SKM-1 (cell line): ENCODE data around the gene PTPN13.
"Not testable (repeated sequence)": the region's sequence is repeated elsewhere in the genome, so short reads cannot be mapped to it uniquely, and the experiment has no call there.

ENCODE experiments used
- DNase-seq: peaks from one replicate; lab custom pipeline; 2025; ENCODE audit not compliant: unreplicated experiment; lab: John Stamatoyannopoulos, UW

Gene PTPN13

GRCh38 chr4:86641516-86642090 is 47.5 kb downstream of the PTPN13 start:
- no peak for DNase-seq

DNA sequence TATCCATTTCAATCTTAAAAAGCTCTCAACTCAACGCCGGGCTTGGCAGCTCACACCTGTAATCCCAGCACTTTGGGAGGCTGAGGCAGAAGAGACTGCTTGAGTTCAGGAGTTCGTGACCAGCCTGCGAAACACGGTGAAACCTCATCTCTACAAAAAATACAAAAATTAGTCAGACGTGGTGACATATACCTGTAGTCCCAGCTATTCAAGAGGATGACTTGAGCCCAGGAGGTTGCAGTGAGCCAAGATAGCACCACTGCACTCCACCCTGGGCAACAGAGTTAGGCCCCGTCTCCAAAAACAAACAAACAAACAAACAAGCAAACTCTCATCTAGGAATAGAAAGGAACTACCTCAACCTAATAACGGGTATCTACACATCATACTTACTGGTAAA is 50.8 kb downstream of the PTPN13 start:
- no peak for DNase-seq

GRCh38 chr4:86652332-86652932 is 58.3 kb downstream of the PTPN13 start:
- no peak for DNase-seq

- no peak for DNase-seq
These were observed 59.2 kb downstream of the PTPN13 start for GRCh38 chr4:86653237-86653865.

GRCh38 chr4:86656781-86657180 is 62.7 kb downstream of the PTPN13 start:
- DNase-seq = not testable (repeated sequence)

DNA sequence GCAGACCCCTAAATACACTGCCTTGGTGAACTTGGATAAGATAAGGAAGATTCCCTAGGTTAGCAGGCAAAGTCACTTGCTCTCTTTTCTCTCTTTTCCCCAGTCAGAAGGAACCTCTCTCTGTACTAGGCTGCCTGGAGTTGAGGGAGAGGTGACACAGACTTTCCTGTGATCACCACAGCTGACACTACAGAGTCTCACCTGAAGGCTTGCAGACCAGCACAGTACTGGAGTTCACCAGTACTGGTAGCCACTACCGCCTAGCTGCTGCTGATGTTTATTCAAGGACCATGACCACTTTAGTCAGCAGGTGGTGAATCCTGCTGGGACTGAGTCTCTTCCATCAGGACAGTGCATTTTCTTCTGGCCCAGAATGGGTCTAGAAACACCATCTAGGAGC is 63.3 kb downstream of the PTPN13 start:
- no peak for DNase-seq

DNA sequence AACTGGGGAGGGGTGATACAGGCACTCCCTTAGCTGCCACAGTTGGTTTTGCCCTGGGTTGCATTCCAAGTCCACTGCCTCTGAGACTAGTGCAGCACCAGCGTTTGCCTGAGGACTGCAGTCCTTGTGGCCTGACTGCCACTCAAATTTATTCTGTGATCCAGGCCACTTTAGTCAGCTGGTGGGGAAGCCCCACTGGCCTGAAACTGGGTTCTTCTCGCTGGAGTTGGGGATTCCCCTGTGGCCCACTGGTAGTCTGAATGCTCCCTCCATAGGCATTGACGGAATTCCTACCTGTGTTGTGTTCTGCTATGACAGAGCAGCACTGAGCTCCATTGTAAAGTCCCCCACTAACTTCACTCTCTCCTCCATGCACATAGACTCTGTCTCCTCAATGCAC is 63.8 kb downstream of the PTPN13 start:
- DNase-seq = no peak

- no peak for DNase-seq
These were observed 66.3 kb downstream of the PTPN13 start for GRCh38 chr4:86660401-86660800.

DNA sequence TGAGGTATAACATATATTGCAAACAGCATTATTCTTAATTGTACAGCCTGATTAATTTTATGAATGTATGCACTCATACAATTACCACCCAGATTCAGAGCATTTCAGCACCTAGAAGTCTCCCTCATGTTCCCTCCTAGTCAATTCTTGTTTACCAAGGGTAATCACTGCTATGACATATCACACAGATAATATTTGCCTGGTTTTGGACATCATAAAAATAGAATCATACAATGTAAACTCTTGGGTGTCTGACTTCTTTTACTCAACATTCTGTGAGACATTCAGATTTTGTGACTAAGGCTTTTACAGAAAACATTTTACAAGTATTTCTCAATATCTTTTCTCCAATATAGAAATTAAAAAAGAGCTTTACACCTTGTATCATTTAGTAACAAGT is 66.9 kb downstream of the PTPN13 start:
- no peak for DNase-seq

- no peak for DNase-seq
These were observed 67.3 kb downstream of the PTPN13 start for GRCh38 chr4:86661418-86661817.

GRCh38 chr4:86664959-86665358 is 70.8 kb downstream of the PTPN13 start:
- no peak for DNase-seq

DNA sequence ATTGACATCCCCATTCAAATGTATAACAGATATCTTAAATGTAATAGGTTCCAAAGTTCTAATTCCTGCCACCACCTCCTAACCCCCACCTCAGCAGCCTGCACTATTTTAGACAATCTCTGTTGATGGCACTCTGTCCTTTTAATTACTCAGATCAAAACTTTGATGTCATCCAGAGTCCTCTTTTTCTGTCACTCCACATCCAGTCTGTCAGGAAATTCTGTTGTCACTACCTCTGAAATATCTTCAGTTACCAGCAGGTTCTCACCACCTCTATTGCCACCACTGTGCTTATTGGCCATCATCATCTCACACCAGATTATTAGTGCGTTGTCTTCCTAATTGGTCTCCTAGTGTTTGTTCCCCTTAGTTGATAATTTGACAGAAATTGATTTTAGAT is 76.2 kb downstream of the PTPN13 start:
- no peak for DNase-seq

GRCh38 chr4:86670756-86671155 is 76.6 kb downstream of the PTPN13 start:
- no peak for DNase-seq

- no peak for DNase-seq
These were observed 81.4 kb downstream of the PTPN13 start for GRCh38 chr4:86675548-86675947.

GRCh38 chr4:86678796-86679195 is 84.7 kb downstream of the PTPN13 start:
- no peak for DNase-seq

DNA sequence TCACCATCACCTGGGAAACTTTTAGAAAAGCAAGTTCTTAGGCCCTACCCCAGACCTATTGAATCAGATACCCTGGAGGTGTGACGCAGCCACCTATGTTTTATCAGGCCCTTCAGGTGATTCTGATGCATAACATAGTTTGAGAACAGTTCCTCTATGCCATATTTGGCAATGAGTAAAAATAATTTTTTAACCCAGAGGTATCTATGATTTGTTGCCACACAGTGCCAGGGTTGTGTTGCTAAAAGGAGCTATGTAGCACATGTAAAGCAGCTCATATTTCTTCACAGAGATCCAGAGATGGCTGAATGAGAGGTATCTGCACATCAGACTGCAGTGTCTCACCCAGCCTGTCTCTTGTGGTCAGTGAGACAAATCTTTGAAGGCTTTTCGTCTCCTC is 85.3 kb downstream of the PTPN13 start:
- no peak for DNase-seq

DNA sequence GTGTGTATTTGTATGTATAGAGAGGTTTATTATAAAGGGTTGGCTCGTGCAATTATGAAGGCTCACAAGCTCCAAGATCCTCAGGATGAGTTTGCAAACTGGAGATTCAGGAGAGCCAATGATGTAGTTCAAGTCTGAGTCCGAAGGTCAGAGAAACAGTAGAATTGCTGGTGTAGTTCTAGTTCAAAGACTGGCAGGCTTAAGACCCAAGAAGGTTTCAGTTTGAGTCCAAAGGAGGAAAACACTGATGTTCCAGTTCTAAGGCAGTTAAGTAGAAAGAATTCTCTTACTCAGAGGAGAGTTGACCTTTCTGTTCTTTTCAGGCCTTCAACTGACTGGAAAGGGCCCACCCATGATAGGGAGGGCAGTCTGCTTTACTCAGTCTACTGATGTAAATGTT is 89.1 kb downstream of the PTPN13 start:
- no peak for DNase-seq

DNA sequence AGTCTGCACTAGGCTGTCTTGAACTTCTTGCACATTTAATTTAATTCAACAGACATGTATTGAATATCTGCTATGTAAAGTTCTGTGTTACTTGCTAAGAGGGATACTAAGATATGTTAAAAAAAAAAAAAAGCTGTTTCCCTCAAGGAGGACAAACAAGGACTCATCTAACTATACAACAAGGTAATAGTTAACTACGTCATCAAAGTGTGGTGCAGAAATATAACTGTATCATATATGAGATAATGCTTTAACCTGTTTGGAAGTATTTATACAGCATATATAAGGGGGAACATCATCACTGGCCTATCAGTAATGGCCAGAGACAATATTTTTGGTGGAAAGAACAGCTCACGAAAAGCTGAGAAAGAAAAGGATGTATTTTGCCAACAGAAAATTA is 89.9 kb downstream of the PTPN13 start:
- no peak for DNase-seq

GRCh38 chr4:86685401-86685800 is 91.3 kb downstream of the PTPN13 start:
- DNase-seq = no peak

DNA sequence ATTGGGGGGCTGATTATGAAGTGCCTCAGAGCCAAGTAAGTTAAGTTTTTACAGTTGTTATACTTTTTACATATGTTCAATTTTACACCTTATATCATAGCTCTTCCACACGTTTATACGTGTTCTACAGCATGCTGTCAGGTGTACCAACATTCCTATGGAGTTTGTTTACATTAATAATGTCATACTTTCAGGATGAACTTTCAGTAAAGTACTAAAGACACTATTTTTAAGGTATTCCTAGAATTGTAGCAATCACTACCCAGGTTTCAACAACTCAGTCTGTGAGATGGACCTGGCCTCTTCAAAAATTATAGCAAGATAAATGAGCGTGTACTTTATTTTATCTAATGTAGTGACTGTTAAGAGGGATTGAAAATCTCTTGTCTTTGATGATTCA is 92.6 kb downstream of the PTPN13 start:
- no peak for DNase-seq

GRCh38 chr4:86688026-86688425 is 93.9 kb downstream of the PTPN13 start:
- DNase-seq = no peak

- no peak for DNase-seq
These were observed 110.5 kb downstream of the PTPN13 start for GRCh38 chr4:86704601-86705000.
